IMR-90 (cell line): Measurements from ENCODE around the gene MDFIC2. TPM values are rescaled to one million over a fixed set of nuclear protein-coding genes. Genes with fewer than 3 reads are reported as not detected.

ENCODE experiments used
- ATAC-seq: fragments of 200-7000 bp; cut with Tn5 transposase; 2 replicates; pipeline ENCODE4 v1.9.1; 2020; ENCODE audit warnings: low read depth, mild to moderate bottlenecking, moderate library complexity
- BruUV-seq: library from RNA; stranded (reverse); fragments of 400-500 nt; replicated peaks from 2 replicates; lab custom pipeline; 2021; lab: Mats Ljungman, UMichigan
- CTCF ChIA-PET: fragments of 300-600 bp; formaldehyde crosslinking; extraction: SDS; loops from one replicate; lab custom pipeline; 2021; ENCODE audit warnings: antibody characterized with exemption; lab: Yijun Ruan, JAX
- POLR2A ChIA-PET: fragments of 300-600 bp; sonication (Branson Sonifier 250); formaldehyde crosslinking; loops from one replicate; lab custom pipeline; 2022; ENCODE audit warnings: antibody characterized with exemption; ENCODE audit not compliant: unreplicated experiment; lab: Charles Lee
- DNase-seq: peaks from one replicate; pipeline ENCODE4 v3.0.0; 2013
- H2AFZ ChIP-seq: replicated peaks from 2 replicates; pipeline ENCODE3; 2013; ENCODE audit warnings: low read length, mild to moderate bottlenecking; ENCODE audit not compliant: poor library complexity
- H2AK5ac ChIP-seq: 2 replicates; pipeline ENCODE4 v1.6.1; 2013; ENCODE audit warnings: low read depth, low read length, inconsistent platforms
- H2AK9ac ChIP-seq: replicated peaks from 2 replicates; pipeline ENCODE3; 2013; ENCODE audit warnings: mild to moderate bottlenecking, low read depth, low read length, moderate library complexity; ENCODE audit not compliant: poor library complexity
- H2BK120ac ChIP-seq: 2 replicates; pipeline ENCODE4 v1.6.1; 2013; ENCODE audit warnings: low read depth, low read length, inconsistent platforms
- H2BK15ac ChIP-seq: 3 replicates; pipeline ENCODE4 v1.6.1; 2013; ENCODE audit warnings: low read depth, low read length, inconsistent platforms
- H2BK20ac ChIP-seq: 2 replicates; pipeline ENCODE4 v1.6.1; 2013; ENCODE audit warnings: low read depth, mild to moderate bottlenecking, inconsistent platforms, low read length, moderate library complexity
- H2BK5ac ChIP-seq: 2 replicates; pipeline ENCODE4 v1.6.1; 2013; ENCODE audit warnings: mild to moderate bottlenecking, low read depth, low read length, inconsistent platforms; ENCODE audit not compliant: poor library complexity, severe bottlenecking
- H3K14ac ChIP-seq: replicated peaks from 2 replicates; pipeline ENCODE4 v1.6.1; 2013; ENCODE audit warnings: low read depth, low read length, inconsistent platforms
- H3K18ac ChIP-seq: 2 replicates; pipeline ENCODE4 v1.6.1; 2013; ENCODE audit warnings: low read depth, low read length, control low read depth
- H3K23ac ChIP-seq: 2 replicates; pipeline ENCODE4 v1.6.1; 2013; ENCODE audit warnings: low read depth, low read length, inconsistent platforms
- H3K27ac ChIP-seq: 2 replicates; pipeline ENCODE4 v1.5.1; 2013; ENCODE audit warnings: mild to moderate bottlenecking, control low read depth, low read length; ENCODE audit not compliant: insufficient read depth
- H3K27me3 ChIP-seq: 2 replicates; pipeline ENCODE4 v1.6.1; 2013; ENCODE audit warnings: low read length; ENCODE audit not compliant: control insufficient read depth, insufficient read depth
- H3K36me3 ChIP-seq: 2 replicates; pipeline ENCODE4 v1.6.1; 2013; ENCODE audit warnings: low read length, mixed read lengths; ENCODE audit not compliant: control insufficient read depth, insufficient read depth
- H3K4ac ChIP-seq: 2 replicates; pipeline ENCODE4 v1.6.1; 2013; ENCODE audit warnings: low read depth, low read length, inconsistent platforms
- H3K4me1 ChIP-seq: 2 replicates; pipeline ENCODE4 v1.6.1; 2013; ENCODE audit warnings: low read length, mixed read lengths; ENCODE audit not compliant: control insufficient read depth, insufficient read depth
- H3K4me2 ChIP-seq: 2 replicates; pipeline ENCODE4 v1.6.1; 2013; ENCODE audit warnings: low read depth, mild to moderate bottlenecking, control low read depth, low read length, moderate library complexity
- H3K4me3 ChIP-seq: 2 replicates; pipeline ENCODE4 v1.5.1; 2013; ENCODE audit warnings: low read depth, mild to moderate bottlenecking, control low read depth, low read length, moderate library complexity; ENCODE audit not compliant: insufficient read depth
- H3K56ac ChIP-seq: 2 replicates; pipeline ENCODE4 v1.6.1; 2013; ENCODE audit warnings: low read length, inconsistent platforms; ENCODE audit not compliant: insufficient read depth; ENCODE audit errors: extremely low read depth
- H3K79me1 ChIP-seq, 2 experiments: 2 replicates each; pipeline ENCODE4 v1.6.1; 2013; ENCODE audit warnings: low read length in 2 of 2, inconsistent platforms in 1 of 2, low read depth in 1 of 2
- H3K9ac ChIP-seq: 2 replicates; pipeline ENCODE4 v1.6.1; 2013; ENCODE audit warnings: low read depth, low read length, control low read depth
- H3K9me1 ChIP-seq: 2 replicates; pipeline ENCODE4 v1.6.1; 2013; ENCODE audit warnings: low read length, inconsistent platforms; ENCODE audit not compliant: insufficient read depth
- H3K9me3 ChIP-seq: 2 replicates; pipeline ENCODE4 v1.6.1; 2013; ENCODE audit warnings: low read length; ENCODE audit not compliant: control insufficient read depth, insufficient read depth
- H4K20me1 ChIP-seq: 2 replicates; pipeline ENCODE4 v1.6.1; 2013; ENCODE audit warnings: low read length, inconsistent platforms; ENCODE audit not compliant: insufficient read depth
- H4K5ac ChIP-seq: 2 replicates; pipeline ENCODE4 v1.6.1; 2013; ENCODE audit warnings: mild to moderate bottlenecking, low read depth, low read length, control low read depth
- H4K8ac ChIP-seq, 2 experiments: 2 replicates each; pipeline ENCODE4 v1.6.1; 2013; ENCODE audit warnings: low read depth in 2 of 2, low read length in 2 of 2, control low read depth in 1 of 2, inconsistent platforms in 1 of 2
- H4K91ac ChIP-seq: 2 replicates; pipeline ENCODE4 v1.6.1; 2013; ENCODE audit warnings: low read depth, low read length, inconsistent platforms; ENCODE audit not compliant: insufficient read depth
- CHD1 ChIP-seq: IDR thresholded peaks from 2 replicates; pipeline ENCODE4 v1.6.1; 2012; ENCODE audit warnings: low read depth, low read length, improper control_type of control experiment
- NFE2L2 ChIP-seq: fragments of 150-350 bp; IDR thresholded peaks from 2 replicates; pipeline ENCODE4 v1.6.1; 2016; ENCODE audit warnings: low read depth, mild to moderate bottlenecking, low read length
- RCOR1 ChIP-seq: IDR thresholded peaks from 2 replicates; pipeline ENCODE4 v1.6.1; 2012; ENCODE audit warnings: mild to moderate bottlenecking, low read length, improper control_type of control experiment; ENCODE audit not compliant: insufficient replicate concordance
- WGBS, 2 experiments: methylation state at CpG; one replicate each; pipeline versions ENCODE4 v1.1.5 to v1.1.7; 2013; ENCODE audit warnings: missing lambda C conversion rate in 2 of 2; ENCODE audit not compliant: insufficient read length in 1 of 2; ENCODE audit errors: extremely low coverage in 2 of 2; 5-methylcytosine and 5-hydroxymethylcytosine counted together
- dilution Hi-C: fragments of 300-500 bp; cut with HindIII; formaldehyde crosslinking; loops from one replicate; pipeline ENCODE4 v1.14.3; 2018; ENCODE audit warnings: low sequenced_read_pairs; ENCODE audit not compliant: unreplicated experiment
- in situ Hi-C: fragments of 300-500 bp; cut with MboI; formaldehyde crosslinking; loops from 3 replicates; pipeline ENCODE4 v1.14.3; 2019; ENCODE audit warnings: low sequenced_read_pairs, inconsistent platforms, mixed read lengths
- intact Hi-C: fragments of 100-400 bp; cut with micrococcal nuclease; formaldehyde crosslinking; loops from 2 replicates; pipeline ENCODE4 v1.10.0; 2022
- polyA plus RNA-seq, 3 experiments: library from polyadenylated mRNA; depleted of rRNA; stranded (reverse); fragments of >200 nt; gene quantifications; 2 replicates each; pipeline ENCODE4 v1.2.3, GENCODE V29; 2012; ENCODE audit warnings: low replicate concordance in 1 of 3
- total RNA-seq: library from RNA; depleted of rRNA; stranded (reverse); fragments of >200 nt; gene quantifications from 2 replicates; pipeline ENCODE4 v1.2.3, GENCODE V29; 2012

MDFIC2 gene
- total and polyA plus RNA-seq, 2 of the 4 experiments (the other 2 are of a cell fraction): not detected

DNA sequence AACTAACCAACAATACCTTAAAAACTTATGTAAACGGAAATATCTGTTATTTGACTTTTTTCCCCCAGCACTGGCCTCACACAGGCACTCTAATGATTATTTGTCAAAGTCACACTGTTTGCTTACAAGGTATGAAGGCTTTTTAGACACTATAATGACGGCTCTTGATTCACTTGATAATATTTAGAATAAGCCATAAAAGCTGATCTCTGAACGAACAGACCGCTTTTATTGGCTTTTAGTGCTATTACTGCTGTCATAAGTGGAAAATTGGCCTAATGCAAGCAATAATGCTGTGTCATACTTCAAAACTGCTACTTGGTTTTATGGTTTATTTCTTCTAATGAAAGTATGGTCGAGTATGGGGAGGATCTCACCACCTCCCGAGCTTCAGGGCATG is 35.1 kb downstream of the MDFIC2 start:
- no peak overlapping the region for H2BK5ac ChIP-seq
- ChIA-PET CTCF (no interaction called here), POLR2A (interaction anchor here (0.6 kb wide), 1 partner anchor 60 kb away, joined by 3 read pairs; no protein-coding TSS in a partner anchor)
- no peak overlapping the region for H2AFZ ChIP-seq
- H3K4ac ChIP-seq: no peak overlapping the region
- no peak overlapping the region for H3K4me3 ChIP-seq
- no CpG with 5 or more reads among the region's 6 CpGs for WGBS, 2 experiments
- H3K79me1 ChIP-seq: no peaks in the 10 kb centered on the region
- ATAC-seq (no peak), DNase-seq (no peak)
- no peaks in the 10 kb centered on the region; the same call in 1 of the 2 replicates for H3K27me3 ChIP-seq
- peak; percentile 56 for TF ChIP-seq NFE2L2
- TF ChIP-seq RCOR1: no peak
- no peak for TF ChIP-seq CHD1
- no peak overlapping the region for H4K5ac ChIP-seq
- in situ Hi-C loops: no loop called here
- H3K36me3 ChIP-seq: no peaks in the 10 kb centered on the region
- H2AK9ac ChIP-seq: no peak overlapping the region
- H3K56ac ChIP-seq: no peak overlapping the region
- no peak overlapping the region for H3K9ac ChIP-seq
- no peak overlapping the region for H2BK120ac ChIP-seq
- H2BK20ac ChIP-seq: no peak overlapping the region
- dilution Hi-C loops: no loop called here
- no peak overlapping the region for H4K8ac ChIP-seq
- no peak overlapping the region for H3K4me2 ChIP-seq
- H3K23ac ChIP-seq: no peak overlapping the region
- H3K18ac ChIP-seq: no peak overlapping the region
- no peak overlapping the region for H2AK5ac ChIP-seq
- intact Hi-C loops: no loop called here
- H4K91ac ChIP-seq: no peak overlapping the region
- H3K9me1 ChIP-seq: no peaks in the 10 kb centered on the region
- H3K27ac ChIP-seq: no peak overlapping the region
- no TSS peak for BruUV-seq
- no peaks in the 10 kb centered on the region for H3K4me1 ChIP-seq
- no peak overlapping the region for H2BK15ac ChIP-seq
- no peak overlapping the region for H3K14ac ChIP-seq
- no peaks in the 10 kb centered on the region for H3K9me3 ChIP-seq
- H4K20me1 ChIP-seq: no peaks in the 10 kb centered on the region
